ENCODE results near the gene ABL1.

GRCh38 chr9:130877300-130877699 is 42.2 kb downstream of the ABL1 start:
- no peak for TF ChIP-seq DR1 (CRISPR knock-in tag; IDR thresholded peaks at IDR 0.05)
- TF ChIP-seq ARHGAP35 (CRISPR knock-in tag; IDR thresholded peaks at IDR 0.05; ENCODE audit: borderline replicate concordance): no peak
- TF ChIP-seq ZNF143 (CRISPR knock-in tag; IDR thresholded peaks at IDR 0.05): no peak
- TF ChIP-seq CTCF (CRISPR knock-in tag; IDR thresholded peaks at IDR 0.05): no peak
- TF ChIP-seq MAX (IDR thresholded peaks at IDR 0.05): no peak
- no peak for TF ChIP-seq ZKSCAN8 (CRISPR knock-in tag; IDR thresholded peaks at IDR 0.05; ENCODE audit: borderline replicate concordance)
- no peak for TF ChIP-seq JUN (CRISPR knock-in tag; IDR thresholded peaks at IDR 0.05)
- TF ChIP-seq CBX5 (CRISPR knock-in tag; IDR thresholded peaks at IDR 0.05; ENCODE audit: borderline replicate concordance): no peak
- no peak for TF ChIP-seq ZBTB20 (CRISPR knock-in tag; IDR thresholded peaks at IDR 0.05; ENCODE audit: borderline replicate concordance, low read depth)
- no peak for TF ChIP-seq JUNB (CRISPR knock-in tag; IDR thresholded peaks at IDR 0.05; ENCODE audit: borderline replicate concordance)
- TF ChIP-seq ZNF547 (CRISPR knock-in tag; IDR thresholded peaks at IDR 0.05): no peak

Measured in HepG2 (cell line).